HG02642 (cell line): Measurements from ENCODE around the gene MYO18B.

Experiments
- ATAC-seq: cut with Tn5 transposase; IDR thresholded peaks from one replicate; pipeline ENCODE4 v1.9.1; 2021; ENCODE audit warnings: mild to moderate bottlenecking; ENCODE audit not compliant: unreplicated experiment, poor library complexity

MYO18B gene

DNA sequence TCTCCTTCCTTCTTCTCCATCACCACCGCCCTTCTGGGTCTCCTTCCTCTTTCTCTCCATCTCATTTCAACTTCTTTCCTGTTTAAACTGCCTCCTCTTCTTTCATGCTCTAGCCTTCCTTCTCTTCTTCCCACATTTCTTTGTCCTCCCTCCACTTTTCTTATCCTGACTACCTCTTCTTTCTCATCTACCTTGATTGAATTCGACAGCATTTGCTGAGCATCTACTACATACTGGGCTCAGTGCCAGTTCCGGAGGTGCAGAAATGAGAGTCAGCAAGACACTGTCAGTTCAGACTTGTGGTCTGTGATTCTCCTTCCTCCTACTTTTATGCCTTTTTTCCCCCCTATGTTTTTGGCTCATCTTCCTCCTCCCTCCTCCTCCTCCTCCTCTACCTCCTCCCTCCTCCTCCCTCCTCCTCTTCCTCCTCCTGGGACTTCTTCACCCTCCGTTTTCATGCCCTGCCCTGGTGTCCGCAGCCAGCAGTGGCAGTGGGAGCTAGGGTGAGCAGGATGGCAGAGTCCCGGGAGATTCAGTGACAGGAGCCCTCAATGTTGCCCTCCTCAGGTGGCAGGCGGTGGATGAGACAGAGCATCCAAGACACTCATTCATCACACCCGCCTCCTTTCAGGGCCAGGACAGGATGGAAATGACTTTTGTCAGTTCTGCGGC lies 281.3 kb downstream of the MYO18B start:
- ATAC-seq = no peak

DNA sequence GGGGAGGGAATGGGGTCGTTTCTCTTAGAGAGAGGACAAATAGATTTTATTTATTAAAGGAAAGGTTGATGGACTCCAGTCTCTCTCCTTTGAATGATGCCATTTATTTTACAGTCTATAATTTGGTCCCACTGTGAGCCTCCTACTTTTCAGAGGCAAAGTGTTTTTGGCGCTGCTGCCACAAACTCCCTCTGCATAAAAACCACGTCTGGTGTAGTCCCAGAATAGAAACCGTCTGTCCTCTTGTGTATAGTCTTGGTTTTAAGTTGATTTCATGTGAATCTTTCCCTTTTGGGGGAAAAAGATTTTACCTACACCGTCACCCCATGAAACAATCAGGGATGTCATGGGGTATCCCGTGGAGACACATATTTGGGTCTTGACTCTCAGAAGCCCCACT lies 283.6 kb downstream of the MYO18B start:
- ATAC-seq = no peak

DNA sequence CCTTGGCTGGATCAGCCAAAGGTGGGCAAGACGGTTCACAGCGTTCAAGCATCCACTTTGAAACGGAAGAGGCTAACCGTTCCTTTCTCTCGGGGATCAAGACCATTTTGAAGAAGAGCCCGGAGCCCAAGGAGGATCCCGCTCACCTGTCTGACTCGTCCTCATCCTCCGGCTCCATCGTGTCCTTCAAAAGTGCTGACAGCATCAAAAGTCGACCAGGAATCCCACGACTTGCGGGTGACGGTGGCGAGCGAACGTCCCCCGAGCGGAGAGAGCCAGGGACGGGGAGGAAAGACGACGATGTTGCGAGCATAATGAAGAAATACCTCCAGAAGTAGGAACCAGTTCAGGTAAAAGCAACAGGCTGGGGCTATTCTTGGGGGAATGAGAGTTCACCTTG lies 285.4 kb downstream of the MYO18B start:
- ATAC-seq = no peak

DNA sequence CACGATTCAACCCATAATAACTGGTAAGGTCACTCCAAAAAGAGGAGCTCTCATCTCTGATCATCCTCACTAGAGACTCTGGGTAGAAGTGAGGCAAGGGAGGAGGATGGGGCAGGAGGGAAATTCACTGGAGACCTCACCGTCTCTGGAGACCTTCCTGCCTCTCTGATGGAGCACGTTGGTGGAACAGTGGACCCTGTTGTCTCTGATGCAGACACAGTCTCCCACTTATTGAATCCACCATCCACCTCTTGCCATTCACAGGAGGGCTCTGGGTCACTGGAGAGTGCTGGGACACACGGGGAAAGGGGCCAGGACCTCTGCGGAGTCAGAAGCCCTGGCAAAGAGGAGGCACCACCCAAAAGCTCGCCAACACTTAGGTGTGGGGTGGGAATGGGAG lies 289.7 kb downstream of the MYO18B start:
- no peak for ATAC-seq

DNA sequence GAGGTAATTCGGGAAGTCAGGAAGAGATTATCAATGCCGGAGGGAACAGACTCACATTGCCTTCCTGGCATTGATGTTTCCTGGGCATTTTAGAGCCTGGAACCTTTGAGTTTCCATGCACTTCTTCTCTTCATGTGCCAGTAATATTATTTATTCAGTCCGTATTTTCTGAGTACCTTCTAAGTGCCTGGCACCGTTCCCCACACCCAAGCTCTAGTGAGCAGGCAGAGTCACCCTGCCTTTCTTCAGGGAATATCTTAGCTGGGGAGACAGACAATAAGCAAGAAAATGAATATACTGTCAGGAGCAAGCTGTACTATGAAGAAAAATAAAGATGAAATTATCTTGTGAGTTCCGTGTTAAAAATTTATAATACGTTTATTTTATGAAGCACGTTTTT lies 291.1 kb downstream of the MYO18B start:
- no peak for ATAC-seq

DNA sequence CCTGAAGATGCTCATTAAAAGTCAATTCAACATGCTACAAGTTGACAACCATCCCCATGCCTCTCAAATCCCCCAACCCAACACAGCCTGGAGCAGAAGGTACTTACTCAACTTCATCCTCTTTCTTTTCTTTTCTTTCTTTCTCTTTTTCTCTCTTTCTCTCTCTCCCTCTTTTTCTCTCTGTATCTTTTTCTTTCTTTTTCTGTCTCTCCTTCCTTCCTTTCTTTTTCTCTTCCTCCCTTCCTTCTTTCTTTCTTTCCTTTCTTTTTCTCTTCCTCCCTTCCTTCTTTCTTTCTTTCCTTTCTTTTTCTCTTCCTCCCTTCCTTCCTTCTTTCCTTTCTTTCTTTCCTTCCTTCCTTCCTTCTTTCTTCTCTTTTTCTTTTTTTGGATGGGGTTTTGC lies 291.6 kb downstream of the MYO18B start:
- no peak for ATAC-seq

DNA sequence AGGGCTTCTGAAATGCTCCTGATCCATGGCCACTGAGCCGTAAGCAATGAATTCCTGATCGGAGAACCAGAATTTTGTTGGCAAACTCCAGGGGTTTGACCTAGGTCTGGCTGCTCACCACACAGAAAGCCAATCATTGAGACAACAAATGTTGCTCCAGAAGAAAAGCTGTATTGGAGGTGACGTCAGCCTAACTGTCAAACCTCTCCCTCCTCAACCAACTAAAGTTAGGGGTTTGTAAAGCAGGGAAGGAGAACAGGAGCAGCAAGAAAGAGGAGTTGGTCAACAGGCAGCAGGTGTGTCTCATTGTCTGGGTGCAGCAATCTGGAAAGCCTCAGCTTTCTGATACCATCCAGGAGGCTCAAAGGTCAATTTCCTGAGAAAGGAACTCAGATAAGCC lies 293.5 kb downstream of the MYO18B start:
- no peak for ATAC-seq

DNA sequence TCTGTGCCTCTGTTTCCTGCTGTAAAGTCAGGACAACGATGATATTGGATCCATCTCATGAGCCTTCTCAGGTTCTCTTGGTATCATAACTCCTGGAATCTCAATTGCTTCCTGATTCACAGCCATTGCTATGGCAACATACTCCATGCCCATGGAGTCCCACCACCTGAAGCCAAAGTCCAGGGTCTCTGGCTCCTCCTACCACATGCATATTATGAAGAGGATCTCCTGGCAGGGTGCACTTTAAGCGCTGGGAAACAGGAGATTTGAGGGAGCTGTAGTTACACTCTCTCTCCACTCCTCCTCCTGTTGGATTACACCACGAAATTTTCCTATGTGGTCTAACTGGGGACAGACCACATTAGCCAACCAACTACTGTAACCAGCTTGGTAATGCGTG lies 296.4 kb downstream of the MYO18B start:
- ATAC-seq = no peak

DNA sequence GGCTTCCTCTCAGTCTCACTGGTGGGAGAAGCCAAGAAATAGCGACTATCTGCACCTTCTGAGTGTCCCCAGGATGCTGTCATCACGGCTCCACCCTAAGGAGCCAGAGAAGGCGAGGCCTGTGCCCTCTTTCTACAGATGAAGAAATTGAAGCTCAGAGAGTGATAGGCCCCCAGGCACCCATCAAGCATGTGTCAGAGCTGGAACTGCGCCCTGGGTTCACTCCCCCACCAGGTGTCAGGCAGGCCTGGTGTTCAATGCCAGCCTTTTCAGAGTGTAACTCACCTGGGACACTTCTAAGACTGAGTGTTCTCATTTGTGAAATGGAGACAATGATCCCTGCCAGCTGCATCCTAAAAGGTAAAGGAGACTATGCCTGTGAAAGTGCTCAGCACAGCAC lies 299.9 kb downstream of the MYO18B start:
- no peak for ATAC-seq

DNA sequence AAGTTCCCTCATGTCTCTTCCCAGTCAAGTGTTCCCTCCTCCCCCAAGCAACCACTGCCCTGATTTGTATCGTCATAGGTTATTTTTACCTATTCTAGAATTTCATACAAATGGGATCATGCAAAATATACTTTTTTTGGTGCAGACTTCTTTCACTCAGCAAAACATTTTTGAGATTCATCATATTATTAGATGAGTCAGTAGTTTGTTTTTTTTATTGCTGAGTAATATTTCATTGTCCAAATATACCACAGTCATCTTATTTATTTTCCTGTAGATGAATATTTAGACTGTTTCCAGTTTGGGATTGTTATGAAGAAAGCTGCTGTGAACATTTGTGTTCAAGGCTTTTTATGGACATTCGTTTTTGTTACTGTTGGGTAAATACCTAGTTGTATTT lies 301.0 kb downstream of the MYO18B start:
- ATAC-seq = no peak

DNA sequence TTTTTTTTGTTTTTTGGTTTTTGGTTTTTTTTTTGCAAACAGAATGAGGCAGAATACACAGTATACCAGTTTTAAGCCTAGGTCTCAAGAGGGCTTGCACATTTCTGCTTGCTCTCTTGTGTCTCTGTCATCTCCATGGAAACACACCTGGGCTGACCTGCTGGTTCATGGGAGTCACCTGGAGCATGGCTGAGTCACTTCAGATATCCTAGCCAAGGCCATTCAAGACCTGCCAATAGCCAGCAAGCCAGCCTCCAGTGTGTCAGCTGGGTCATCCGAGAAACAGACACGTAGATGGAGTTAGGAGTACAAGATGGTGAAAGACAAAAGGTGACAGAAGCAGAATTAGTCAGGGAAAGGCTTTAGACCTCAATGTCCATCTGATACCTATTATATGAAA lies 303.1 kb downstream of the MYO18B start:
- ATAC-seq = no peak

DNA sequence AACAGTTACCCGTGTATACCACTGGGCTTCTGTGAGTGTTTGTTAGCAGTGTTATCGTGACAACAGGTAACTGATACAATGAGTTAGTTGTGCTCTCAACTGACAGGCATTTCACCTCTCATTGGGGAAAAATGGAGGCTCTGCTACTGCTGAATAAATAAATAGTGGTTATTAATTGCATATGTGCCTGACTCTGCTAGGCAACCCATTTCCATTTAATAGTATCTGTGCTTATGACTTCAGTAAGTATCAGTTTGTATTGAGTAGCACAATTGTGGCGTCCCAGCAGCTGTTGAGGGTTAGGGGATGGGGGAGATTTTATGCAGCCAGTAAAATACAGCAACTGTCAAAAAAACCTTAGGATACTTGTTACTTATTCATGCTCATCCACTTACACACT lies 303.9 kb downstream of the MYO18B start:
- no peak for ATAC-seq

DNA sequence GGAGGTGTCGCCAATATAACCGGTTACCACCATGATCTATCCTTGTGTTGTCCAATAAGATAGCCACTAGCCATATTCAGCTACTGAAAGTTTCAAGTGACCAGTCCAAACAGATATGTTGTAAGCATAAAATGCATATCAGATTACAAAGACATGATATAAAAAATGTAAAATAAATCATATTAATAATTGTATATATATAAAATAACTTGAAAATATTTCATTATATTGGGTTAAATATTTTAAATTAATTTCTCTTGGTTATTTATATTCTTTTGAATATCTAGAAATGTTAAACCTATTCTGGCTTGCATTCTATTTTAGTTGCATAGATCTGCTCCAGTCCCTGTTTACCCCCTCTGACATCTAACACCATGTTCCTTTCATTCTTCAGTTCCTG lies 305.5 kb downstream of the MYO18B start:
- ATAC-seq = no peak

DNA sequence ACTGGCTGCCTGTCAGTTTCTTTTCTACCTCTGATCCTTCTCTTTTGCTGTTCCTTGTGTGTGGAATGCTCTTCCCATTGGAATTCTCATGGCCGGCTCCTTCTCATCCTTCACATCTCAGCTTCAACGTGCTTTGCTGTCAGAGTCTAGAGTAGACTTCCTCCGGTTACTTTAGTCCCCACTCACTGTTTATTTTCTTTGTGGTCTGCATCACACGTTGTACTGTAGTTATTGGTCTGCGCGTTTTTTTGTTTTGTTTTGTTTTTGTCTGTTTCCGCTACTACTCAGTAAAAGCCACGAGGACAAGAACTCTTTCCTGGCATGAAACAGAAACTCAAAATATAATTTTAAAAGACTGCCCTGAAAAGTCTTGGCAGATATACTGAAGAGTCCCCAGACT lies 305.9 kb downstream of the MYO18B start:
- no peak for ATAC-seq

DNA sequence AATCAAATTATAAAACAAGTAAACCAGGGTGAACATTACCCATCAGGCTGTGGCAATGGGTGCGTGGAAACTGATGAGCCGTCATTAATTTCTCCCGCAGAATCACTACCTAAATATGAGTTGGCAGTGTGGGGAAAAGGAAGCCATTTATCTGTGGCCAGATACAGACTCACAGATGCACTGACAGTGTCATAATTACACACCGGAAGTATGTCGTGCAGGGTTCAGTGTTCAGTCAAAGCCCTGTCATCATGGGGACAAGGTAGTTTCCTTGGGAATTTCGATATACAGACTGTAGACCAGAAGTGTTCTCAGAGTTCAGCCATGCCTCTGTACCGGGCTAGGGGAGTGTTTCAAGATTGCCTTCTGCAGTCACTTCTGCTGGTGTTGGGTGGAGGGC lies 308.1 kb downstream of the MYO18B start:
- ATAC-seq = no peak

DNA sequence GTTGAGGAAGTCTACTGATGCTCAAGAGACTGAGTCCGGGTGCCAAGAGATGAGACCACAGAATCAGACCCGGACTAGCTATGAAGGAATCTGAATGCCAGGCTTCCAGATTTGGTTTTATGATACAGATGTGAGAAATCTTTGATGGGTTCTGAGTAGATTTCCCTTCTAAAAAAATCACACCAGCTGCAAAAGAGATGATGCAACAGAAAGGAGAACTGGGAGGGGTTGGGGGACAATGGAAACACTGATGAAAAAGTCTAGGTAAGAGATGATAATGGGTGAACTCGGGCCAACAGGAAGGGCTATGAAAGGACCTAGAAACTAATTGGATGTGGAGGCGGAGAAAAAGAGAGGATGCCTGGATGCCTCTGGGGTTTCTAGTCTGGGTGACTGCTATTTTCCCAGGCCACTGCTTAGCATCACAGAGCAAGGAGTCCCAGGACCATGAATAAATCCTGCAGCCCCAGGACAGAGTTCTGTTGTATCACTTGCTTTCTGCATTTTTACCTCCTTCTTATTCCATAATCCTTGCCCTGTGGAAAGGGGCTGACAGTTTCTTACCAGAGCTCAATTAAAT lies 311.8 kb downstream of the MYO18B start:
- ATAC-seq = no peak

DNA sequence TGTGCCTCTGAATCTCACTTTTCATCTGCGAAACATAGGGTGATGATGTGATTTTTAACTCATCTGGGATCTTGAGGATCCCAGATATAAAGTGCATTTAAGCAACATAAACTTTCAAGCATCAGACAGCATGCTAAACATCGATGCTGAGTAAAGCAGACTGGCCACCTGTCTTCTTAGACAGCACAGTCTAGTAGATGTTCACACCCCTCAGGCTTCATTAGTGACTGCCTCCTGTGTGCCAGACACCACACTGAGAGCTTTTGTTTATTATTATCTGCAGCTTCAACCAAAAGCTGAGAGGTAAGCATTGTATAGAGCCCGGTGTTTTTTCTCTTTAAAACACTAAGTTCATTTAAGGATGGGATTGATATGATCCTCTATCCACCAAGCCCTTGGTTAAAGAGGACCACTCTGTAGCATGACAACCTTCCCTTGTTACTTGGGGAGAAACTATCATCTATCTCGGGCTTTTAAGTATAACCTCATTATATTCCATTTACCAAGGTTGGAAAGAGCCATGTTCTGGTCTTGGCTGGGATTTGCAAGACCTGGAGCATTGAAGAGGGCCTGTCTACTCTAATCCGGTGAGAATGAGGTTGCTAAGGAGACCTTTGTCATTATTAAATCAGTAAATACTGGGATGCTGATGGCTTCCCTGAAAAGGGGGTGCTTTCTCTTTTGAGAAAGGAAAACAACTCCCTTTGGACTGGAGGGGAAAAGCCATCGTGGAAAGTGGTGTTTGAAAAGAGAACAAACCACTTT lies 313.0 kb downstream of the MYO18B start:
- ATAC-seq = no peak

DNA sequence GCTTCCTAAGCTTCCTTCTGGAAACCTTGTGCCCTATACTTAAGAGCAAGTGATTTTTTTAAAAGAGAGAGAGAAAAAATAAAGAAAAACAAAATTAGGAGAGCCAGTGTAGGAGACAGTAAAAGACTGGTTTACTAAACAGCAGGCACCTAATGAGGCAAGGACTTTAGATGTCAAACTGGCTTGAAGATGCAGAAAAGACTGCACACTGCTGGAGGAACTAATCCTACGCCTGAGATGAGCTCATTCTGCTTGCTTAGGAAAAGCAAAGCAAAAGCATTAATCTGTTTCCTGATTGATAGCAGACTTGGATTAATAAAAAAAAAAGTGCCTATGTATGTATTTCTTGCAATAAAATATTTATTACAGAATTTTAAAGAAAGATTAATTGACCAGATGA lies 313.7 kb downstream of the MYO18B start:
- no peak for ATAC-seq

DNA sequence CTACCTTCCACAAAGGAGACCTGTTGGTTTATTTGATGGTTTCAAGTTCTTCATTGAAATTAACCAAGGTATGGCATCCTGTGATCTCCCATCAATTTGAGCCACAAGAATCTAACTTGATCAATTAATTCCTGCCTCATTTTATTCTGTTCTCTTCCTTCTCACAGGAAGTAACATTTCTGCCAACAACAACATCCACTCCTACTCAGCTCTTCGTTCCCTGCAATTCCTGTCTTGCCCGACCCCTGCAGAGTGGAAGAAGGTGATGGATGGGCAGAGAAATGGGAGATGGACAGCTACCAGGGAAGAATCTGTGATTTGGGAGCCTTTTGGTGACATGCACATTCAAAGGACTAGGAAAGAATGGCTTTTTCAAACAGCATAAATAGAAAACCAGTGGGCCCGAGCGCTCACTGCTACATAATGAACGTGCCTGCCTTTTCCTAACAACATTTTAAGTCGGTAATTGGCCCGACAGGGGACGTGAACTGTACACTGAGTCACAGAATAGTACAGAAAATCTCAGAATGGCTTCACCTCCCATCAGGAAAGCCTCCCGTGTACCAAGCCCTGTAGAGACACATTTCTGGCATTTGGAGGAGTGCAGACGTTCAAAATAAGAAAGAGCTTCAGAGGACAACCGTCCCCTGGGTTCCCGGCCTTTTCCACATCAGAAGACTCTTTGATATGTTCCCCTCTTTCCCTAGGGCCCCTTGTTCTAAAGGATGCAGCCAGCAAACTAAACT lies 314.6 kb downstream of the MYO18B start:
- no peak for ATAC-seq

DNA sequence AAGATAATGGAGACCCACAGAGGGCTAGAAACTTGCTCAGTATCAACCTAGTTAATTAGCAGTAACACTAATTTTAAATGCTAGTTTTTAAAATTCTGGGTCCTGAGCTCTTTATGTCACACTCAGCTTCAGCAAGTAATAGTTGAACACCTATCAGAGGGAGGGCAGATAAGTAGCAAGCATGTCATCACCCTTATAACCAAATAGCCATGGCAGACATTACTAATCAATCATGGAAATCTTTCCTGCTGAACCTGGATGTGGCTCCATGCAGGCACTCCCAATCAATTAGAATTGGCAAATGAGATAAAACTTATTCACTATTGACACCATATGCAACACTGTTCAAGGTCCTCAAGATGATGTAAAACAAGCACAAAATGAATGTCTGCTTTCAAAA lies 315.7 kb downstream of the MYO18B start:
- no peak for ATAC-seq

DNA sequence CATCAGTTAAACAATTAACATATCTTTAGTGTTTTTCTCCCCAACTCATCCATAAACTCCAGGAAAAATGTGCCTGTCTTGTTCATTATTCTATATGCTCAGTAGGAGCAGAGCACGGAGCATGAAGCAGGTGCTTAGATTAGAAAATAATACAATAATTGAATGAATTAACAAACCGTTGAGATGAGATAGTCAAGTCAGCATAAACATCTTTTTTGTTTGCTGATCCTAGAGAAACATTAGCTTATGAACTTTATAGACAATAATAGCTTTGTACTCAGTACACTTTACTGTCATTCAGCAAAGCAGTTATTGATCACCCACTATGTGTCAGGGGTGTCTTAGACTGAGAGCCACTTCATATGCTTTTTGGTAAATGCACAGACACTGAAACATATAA lies 322.1 kb downstream of the MYO18B start:
- no peak for ATAC-seq
